Dendritic cell treated with granulocyte-macrophage colony-stimulating factor and Interleukin-4, amounts not matched to agents 40 ng/mL and 50 ng/mL, for 4 days (primary cell): Measurements from ENCODE around the gene HDAC4.

Experiments
- H3K27ac Mint-ChIP-seq: one replicate; pipeline ENCODE4 v1.8.0; 2022; ENCODE audit warnings: mild to moderate bottlenecking, mixed read lengths
- H3K27me3 Mint-ChIP-seq: one replicate; pipeline ENCODE4 v1.8.0; 2022; ENCODE audit warnings: mild to moderate bottlenecking, mixed read lengths
- H3K36me3 Mint-ChIP-seq: one replicate; pipeline ENCODE4 v1.8.0; 2022; ENCODE audit warnings: low read depth, mixed read lengths
- H3K4me1 Mint-ChIP-seq: one replicate; pipeline ENCODE4 v1.8.0; 2022; ENCODE audit warnings: low read depth, mixed read lengths
- H3K4me3 Mint-ChIP-seq: one replicate; pipeline ENCODE4 v1.8.0; 2022; ENCODE audit warnings: mild to moderate bottlenecking, moderate library complexity, mixed read lengths
- H3K9me3 Mint-ChIP-seq: one replicate; pipeline ENCODE4 v1.8.0; 2022; ENCODE audit warnings: mixed read lengths
- intact Hi-C: fragments of 100-400 bp; cut with micrococcal nuclease; formaldehyde crosslinking; loops from one replicate; pipeline ENCODE4 v1.15.0; 2022

The HDAC4 gene

DNA sequence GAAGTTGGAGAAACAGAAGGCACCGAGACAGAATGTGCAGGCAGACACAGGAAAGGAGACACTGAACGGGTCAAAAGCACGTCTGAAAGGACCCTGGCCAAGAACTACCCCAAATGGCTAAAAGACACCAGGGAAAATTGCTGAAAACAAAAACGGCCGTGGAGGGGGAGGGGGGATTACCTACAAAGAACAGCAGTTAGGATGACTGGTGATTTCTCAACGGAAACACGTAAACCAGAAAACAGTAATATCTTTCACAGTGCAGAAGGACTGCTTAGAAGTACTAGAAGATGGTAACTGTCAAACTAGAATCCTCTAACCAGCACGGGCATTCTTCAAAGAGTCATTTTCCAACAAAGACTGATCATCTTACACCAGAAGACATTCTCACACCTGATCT, 142.6 kb downstream of the HDAC4 start:
- Mint-ChIP-seq H3K4me3 (peak overlapping the region; percentile 25), H3K9me3 (no peaks in the 10 kb centered on the region), H3K4me1 (peaks cover 98% of the 10 kb centered on the region), H3K36me3 (peaks cover 28% of the 10 kb centered on the region), H3K27me3 (no peaks in the 10 kb centered on the region), H3K27ac (peak overlapping the region; percentile 99)
- intact Hi-C loops, result no loop called here

DNA sequence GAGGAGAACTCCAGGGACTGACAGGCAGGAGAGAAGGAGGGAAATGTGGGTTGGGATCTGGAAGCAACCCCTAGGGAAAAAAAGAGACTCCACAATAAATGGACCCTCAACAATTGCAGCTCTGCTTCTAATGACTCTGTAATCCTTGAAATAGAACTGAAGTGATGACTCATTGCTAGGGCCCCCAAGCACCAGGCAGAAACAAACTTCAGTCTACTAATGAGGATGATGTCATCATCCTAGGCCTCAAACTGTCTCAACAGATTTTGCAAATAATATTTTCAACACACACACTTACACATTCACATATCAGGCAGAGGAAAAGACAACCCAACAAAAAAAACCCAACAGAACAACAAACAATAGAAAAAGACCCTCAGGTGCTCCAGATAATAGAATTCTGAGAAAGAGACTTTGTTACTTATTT, 143.3 kb downstream of the HDAC4 start:
- H3K27me3 Mint-ChIP-seq, result no peaks in the 10 kb centered on the region
- H3K9me3 Mint-ChIP-seq, result no peaks in the 10 kb centered on the region
- peaks cover 22% of the 10 kb centered on the region for H3K36me3 Mint-ChIP-seq
- H3K4me1 Mint-ChIP-seq, result peaks cover 98% of the 10 kb centered on the region
- intact Hi-C loops, result no loop called here
- no peak overlapping the region for H3K4me3 Mint-ChIP-seq
- H3K27ac Mint-ChIP-seq, result peak overlapping the region; percentile 99

DNA sequence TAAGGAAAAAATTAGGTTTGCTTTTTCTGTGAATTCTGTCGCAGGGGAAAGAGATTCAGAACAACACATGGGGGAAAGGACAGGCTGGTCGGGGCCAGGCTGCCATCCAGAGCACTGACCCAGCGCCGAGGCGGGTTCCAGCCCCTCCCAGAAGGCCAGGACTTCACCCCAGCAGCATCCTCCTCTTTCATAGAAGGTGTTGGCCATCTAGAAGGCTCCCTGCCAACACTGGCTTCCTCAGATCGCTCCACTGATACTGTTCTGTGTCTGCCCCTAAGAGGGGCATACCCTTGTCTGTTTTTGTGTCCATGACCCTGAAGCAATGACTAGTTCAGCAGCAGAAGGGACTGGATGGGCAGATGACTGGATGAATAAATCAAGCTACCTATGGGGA, 144.5 kb downstream of the HDAC4 start:
- H3K27me3 Mint-ChIP-seq, result no peaks in the 10 kb centered on the region
- peaks cover 14% of the 10 kb centered on the region for H3K36me3 Mint-ChIP-seq
- H3K27ac Mint-ChIP-seq, result peak overlapping the region; percentile 59
- H3K4me1 Mint-ChIP-seq, result peaks cover 98% of the 10 kb centered on the region
- intact Hi-C loops, result no loop called here
- H3K4me3 Mint-ChIP-seq, result no peak overlapping the region
- H3K9me3 Mint-ChIP-seq, result no peaks in the 10 kb centered on the region

DNA sequence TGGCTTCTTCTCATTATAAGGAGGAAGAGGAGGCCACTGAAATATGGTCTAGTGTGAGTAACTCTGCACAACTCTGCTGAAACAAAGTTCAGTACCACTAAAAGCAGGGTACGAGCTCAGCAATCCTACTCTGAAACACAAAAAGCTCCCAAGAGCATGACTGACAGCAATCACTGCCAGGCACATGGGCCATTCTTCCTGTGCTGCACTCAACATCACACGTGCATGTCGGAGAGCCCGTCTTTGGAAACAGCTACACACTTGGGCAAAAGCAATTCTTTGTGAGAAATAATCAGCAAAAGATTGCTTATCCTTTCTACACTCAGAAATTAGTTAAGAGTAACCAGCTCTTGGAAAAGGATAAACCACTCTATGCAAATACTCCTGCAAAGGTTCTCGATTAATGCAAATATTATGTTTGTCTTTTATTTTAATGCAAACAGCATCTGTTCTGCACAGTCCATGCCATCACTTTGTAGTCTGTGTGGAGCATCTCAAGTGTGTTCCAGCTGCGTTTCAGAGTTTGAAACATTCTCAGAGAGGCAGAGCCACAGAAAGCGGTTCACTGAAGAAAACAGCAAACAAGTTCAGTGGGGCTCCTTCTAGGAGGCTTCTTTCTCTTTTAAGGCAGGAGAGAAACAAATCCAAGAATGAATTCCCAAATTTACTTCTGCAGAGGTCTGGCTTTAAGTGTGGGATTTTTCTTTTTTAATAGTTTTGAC, 145.0 kb downstream of the HDAC4 start:
- Mint-ChIP-seq H3K36me3 (peaks cover 9% of the 10 kb centered on the region), H3K9me3 (no peaks in the 10 kb centered on the region), H3K27ac (peak overlapping the region; percentile 88), H3K27me3 (no peaks in the 10 kb centered on the region), H3K4me1 (peaks cover 96% of the 10 kb centered on the region), H3K4me3 (no peak overlapping the region)
- intact Hi-C loops, result no loop called here

DNA sequence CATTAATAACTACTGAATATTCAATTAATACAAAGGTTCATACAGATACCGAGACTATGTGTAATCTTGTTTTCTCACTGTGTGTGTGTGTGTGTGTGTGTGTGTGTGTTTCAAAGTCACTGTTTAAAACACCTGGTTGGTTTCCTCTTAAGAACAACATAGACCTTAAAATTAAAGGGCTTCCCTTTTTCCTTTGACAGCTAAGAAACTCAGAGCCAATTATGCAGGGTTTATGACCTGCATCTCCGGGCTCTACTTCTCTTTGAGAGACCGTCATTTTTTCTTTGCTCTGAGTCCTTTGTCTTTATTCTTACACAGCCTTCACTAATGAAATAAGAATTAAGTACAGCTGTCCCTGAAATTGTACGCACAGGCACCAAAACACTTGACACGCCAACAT, 145.6 kb downstream of the HDAC4 start:
- intact Hi-C loops, result no loop called here
- Mint-ChIP-seq H3K9me3 (no peaks in the 10 kb centered on the region), H3K4me1 (peaks cover 96% of the 10 kb centered on the region), H3K27me3 (no peaks in the 10 kb centered on the region), H3K27ac (peak overlapping the region; percentile 88), H3K4me3 (no peak overlapping the region), H3K36me3 (peaks cover 6% of the 10 kb centered on the region)

DNA sequence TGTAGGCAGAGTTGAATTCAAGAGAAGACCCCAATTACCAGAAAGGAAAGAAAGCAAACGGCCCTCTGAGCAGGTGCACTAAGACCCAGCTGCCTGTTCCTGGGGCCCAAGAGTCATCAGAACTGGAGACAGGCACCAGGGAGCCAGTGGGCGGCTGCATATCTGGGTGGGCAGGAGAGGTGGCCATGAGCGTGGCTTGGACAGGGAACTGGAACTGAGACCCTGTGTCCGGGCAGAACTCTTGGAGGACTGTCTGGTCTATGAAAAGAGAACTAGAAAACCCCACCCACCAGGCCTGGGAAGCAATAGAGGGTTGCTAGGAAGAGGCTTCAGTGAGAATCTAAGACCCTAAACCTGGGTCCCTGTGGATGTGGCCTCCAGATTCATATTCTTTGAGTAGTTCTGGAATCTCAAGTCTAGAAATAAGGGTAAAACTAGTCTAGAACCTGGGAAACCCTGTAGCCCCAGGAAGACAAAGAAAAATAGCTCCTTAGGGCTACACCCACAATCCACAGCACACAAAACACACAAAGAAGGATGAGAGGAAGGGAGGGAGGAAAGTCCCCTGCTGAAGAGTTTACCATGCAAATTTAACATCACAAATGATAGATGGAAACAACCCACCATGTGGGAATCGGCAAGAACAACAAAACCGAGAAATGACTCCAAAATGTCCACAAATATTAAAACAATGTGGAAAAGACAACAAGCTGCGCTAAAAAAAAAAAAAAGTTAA, 147.0 kb downstream of the HDAC4 start:
- Mint-ChIP-seq H3K36me3 (peaks cover 14% of the 10 kb centered on the region), H3K27ac (peak overlapping the region; percentile 88), H3K4me1 (peaks cover 96% of the 10 kb centered on the region), H3K9me3 (no peaks in the 10 kb centered on the region), H3K27me3 (no peaks in the 10 kb centered on the region), H3K4me3 (peak overlapping the region; percentile 71)
- intact Hi-C loops, result loop anchor here (1.0 to 2.0 kb wide), 2 partner anchors 13 to 32 kb away; no protein-coding TSS in a partner anchor

DNA sequence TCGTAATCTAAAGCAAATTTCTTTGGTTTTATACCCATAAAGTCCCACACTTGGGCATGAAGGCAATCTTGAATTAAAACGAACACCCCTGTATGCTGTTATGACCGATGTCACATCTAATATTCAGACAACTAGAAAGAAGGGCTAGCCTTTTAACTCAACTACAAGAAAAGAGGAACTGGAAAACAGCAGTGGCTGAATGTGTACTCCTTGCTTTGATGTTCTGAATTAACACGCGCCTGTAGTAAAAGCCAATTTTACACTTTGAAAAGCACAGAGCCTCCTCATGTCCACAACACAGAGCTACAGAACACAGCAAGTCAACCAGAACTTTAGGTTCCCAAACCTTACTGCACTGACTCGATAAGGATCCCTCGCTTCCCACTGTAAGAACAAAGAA, 147.6 kb downstream of the HDAC4 start:
- Mint-ChIP-seq H3K9me3 (no peaks in the 10 kb centered on the region), H3K27me3 (no peaks in the 10 kb centered on the region), H3K36me3 (peaks cover 16% of the 10 kb centered on the region), H3K4me3 (peak overlapping the region; percentile 71), H3K4me1 (peaks cover 94% of the 10 kb centered on the region), H3K27ac (peak overlapping the region; percentile 88)
- intact Hi-C loops, result loop anchor here (1.0 to 2.0 kb wide), 2 partner anchors 14 to 31 kb away; no protein-coding TSS in a partner anchor

DNA sequence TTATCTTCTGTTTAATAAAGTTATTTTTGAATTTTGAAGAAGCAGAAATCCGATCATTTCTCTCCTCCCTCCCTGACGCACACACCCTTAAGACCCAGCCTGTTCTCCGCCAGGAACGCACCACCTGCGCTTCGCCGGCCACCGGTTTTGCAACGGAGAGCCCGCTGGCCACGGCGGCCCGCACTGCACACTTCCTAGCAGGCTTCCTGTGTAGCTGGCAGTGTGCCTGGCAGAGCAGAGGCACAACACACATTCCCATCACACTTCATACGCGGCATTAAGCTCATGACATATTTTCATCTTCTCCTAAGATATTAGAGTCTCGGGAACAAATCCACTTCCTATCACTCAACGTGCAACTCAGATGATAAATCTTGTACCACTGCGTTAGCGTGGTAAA, 148.0 kb downstream of the HDAC4 start:
- H3K9me3 Mint-ChIP-seq, result no peaks in the 10 kb centered on the region
- no peaks in the 10 kb centered on the region for H3K27me3 Mint-ChIP-seq
- peaks cover 15% of the 10 kb centered on the region for H3K36me3 Mint-ChIP-seq
- H3K27ac Mint-ChIP-seq, result peak overlapping the region; percentile 88
- H3K4me1 Mint-ChIP-seq, result peaks cover 92% of the 10 kb centered on the region
- intact Hi-C loops, result loop anchor here (1.0 to 2.0 kb wide), 2 partner anchors 14 to 30 kb away; no protein-coding TSS in a partner anchor
- peak overlapping the region; percentile 71 for H3K4me3 Mint-ChIP-seq

DNA sequence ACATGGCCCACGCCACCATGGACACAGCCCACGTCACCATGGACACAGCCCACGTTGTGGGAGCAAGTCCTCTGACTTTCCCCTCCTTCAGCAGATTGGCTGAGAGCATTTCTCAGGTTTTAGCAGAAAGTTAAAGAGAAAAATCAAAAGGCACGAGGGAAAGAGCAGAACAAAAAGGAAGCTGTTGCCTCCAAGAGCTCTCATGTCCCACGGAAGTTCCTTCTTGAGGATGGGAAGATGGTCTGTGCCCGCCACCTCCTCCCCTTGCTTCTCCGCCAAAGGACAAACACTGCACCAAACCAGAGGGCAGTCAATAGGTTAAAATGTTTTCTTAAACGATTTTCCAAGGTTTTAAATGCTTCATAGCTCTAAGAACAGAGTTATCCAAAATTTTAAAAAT, 148.4 kb downstream of the HDAC4 start:
- peak overlapping the region; percentile 88 for H3K27ac Mint-ChIP-seq
- no peak overlapping the region for H3K4me3 Mint-ChIP-seq
- peaks cover 92% of the 10 kb centered on the region for H3K4me1 Mint-ChIP-seq
- H3K9me3 Mint-ChIP-seq, result no peaks in the 10 kb centered on the region
- peaks cover 13% of the 10 kb centered on the region for H3K36me3 Mint-ChIP-seq
- H3K27me3 Mint-ChIP-seq, result no peaks in the 10 kb centered on the region
- intact Hi-C loops, result loop anchor here (2.0 kb wide), 1 partner anchor 14 kb away; no protein-coding TSS in a partner anchor

DNA sequence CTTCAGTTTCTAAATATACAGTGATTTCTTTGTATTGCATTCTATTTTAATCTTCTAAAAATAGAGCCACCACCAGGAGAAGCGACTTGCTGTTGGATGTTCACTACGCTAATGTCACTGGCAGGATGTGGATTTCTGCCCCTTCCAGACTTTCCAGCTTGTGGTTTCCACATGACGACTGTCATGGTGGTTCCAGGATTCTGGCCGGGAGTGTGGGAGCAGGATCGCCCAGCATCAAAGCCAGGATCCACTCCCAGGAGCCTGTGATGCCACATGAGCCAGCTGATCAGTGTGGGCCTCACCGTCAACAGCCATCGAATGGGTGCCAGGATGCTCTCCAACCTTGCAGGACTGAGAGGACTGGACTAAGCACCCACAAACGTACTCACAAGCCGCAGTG, 148.8 kb downstream of the HDAC4 start:
- Mint-ChIP-seq H3K4me1 (peaks cover 92% of the 10 kb centered on the region), H3K27me3 (no peaks in the 10 kb centered on the region), H3K36me3 (peaks cover 16% of the 10 kb centered on the region), H3K27ac (peak overlapping the region; percentile 88), H3K9me3 (no peaks in the 10 kb centered on the region), H3K4me3 (no peak overlapping the region)
- intact Hi-C loops, result loop anchor here (2.0 kb wide), 1 partner anchor 15 kb away; no protein-coding TSS in a partner anchor

DNA sequence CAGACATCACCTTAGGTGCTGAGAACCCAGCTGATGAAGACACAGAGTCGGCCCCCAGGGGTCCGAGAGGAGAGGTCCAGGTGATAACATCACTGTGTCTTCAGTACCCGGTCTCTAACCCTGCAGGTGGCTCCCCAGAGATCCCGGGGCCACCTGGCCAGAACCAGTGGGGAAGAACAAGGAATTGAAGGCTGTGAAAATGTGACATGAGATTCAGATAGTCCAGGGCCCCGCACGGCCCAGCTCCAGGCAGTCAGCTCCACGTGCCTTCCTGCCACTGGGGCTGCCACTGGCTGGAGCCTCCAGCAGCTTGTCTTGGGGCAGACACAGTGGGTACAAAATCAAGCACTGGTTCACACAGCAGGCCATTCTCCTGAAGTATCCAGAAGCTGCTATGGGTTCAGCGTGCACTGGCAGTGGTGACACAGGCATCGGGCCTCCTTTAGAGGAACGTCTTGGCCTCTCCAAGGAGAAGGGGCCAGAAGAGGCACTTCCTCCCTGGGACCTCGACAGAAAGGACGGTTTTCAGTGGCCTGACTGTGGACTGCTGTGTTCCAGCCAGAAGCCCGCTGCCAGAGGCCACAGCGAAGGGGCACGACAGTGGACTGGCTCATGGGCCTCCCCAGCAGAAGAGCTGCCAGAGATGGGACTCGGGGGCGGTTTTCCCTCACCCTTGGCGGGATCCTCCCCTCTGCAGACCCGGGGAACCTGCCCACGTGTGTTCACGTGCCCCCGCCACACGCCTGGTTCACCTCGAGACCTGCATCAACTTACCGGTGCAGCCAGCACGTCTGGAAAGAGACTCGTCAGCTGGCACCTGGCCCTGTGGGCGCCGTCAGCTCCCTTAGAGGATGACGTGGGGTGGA, 150.4 kb downstream of the HDAC4 start:
- Mint-ChIP-seq H3K27me3 (no peaks in the 10 kb centered on the region), H3K4me1 (peaks cover 93% of the 10 kb centered on the region), H3K36me3 (peaks cover 31% of the 10 kb centered on the region), H3K9me3 (no peaks in the 10 kb centered on the region), H3K4me3 (peak overlapping the region; percentile 27), H3K27ac (peak overlapping the region; percentile 75)
- intact Hi-C loops, result no loop called here

DNA sequence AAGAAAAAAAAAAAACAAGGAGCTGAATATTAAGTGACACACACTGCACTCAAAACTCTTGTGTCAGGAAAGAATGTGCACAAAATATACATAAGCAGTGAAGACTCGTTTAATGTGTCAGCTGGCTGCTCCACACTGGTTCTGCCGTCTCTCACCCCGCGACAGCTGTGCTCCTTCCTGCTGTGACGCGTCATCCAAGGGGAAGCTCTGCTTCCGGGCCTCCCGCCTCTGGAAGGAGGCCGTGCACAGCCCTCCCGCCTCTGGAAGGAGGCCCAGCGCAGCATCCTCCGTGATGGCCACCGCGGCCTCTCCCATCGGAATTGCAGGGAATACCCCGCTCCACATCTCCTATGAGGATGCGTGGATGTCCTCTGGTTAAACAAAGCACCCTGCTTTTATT, 151.0 kb downstream of the HDAC4 start:
- intact Hi-C loops, result no loop called here
- peaks cover 32% of the 10 kb centered on the region for H3K36me3 Mint-ChIP-seq

DNA sequence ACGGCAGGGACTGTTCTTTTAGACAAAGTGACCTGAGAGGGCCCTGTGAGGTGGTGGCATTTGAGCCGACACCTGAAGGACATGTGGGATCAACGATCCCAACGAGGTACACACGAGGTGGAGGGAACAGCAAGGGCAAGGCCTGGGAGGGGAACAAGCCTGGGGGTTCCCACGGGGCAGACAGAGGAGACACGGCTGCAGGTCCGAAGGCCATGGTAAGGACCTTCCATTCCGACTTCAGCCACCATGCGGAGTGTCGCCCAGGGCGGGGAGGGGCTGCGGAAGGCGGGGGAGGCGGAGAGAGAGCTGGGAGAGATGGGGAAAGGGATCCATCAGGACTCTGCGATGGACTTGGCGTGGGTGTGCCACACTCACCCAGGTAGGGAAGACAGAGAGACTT, 151.8 kb downstream of the HDAC4 start:
- H3K4me3 Mint-ChIP-seq, result no peak overlapping the region
- H3K27ac Mint-ChIP-seq, result peak overlapping the region; percentile 75
- peaks cover 92% of the 10 kb centered on the region for H3K4me1 Mint-ChIP-seq
- H3K36me3 Mint-ChIP-seq, result peaks cover 32% of the 10 kb centered on the region
- intact Hi-C loops, result no loop called here
- no peaks in the 10 kb centered on the region for H3K27me3 Mint-ChIP-seq
- no peaks in the 10 kb centered on the region for H3K9me3 Mint-ChIP-seq

More for the DNA sequence above, 151.0 kb downstream of the HDAC4 start:
- Mint-ChIP-seq H3K4me3 (peak overlapping the region; percentile 27), H3K4me1 (peaks cover 92% of the 10 kb centered on the region), H3K9me3 (no peaks in the 10 kb centered on the region), H3K27ac (peak overlapping the region; percentile 75), H3K27me3 (no peaks in the 10 kb centered on the region)
